Amniotic epithelial cell (primary cell): ENCODE measurements around the gene CWF19L2.
"Not testable (repeated sequence)": the region's sequence is repeated elsewhere in the genome, so short reads cannot be mapped to it uniquely, and the experiment has no call there.

ENCODE experiments used
- DNase-seq: peaks from one replicate; pipeline ENCODE4 v3.0.0-alpha.2; 2010; ENCODE audit warnings: low read depth

Gene CWF19L2

GRCh38 chr11:107438148-107438547 is 19.5 kb downstream of the CWF19L2 start:
- DNase-seq = no peak

- no peak for DNase-seq
These were observed 27.1 kb downstream of the CWF19L2 start for GRCh38 chr11:107430525-107430924.

- peak; percentile 9 for DNase-seq
These were observed 29.9 kb downstream of the CWF19L2 start for GRCh38 chr11:107427569-107428180.

GRCh38 chr11:107413352-107413751 is 44.3 kb downstream of the CWF19L2 start:
- no peak for DNase-seq

- no peak for DNase-seq
These were observed 48.8 kb downstream of the CWF19L2 start for GRCh38 chr11:107408762-107409211.

GRCh38 chr11:107405260-107405659 is 52.4 kb downstream of the CWF19L2 start:
- DNase-seq = no peak

- not testable (repeated sequence) for DNase-seq
These were observed 56.5 kb downstream of the CWF19L2 start for GRCh38 chr11:107401131-107401530.

- no peak for DNase-seq
These were observed 60.3 kb downstream of the CWF19L2 start for GRCh38 chr11:107397357-107397756.

GRCh38 chr11:107392611-107393010 is 65.0 kb downstream of the CWF19L2 start:
- no peak for DNase-seq

GRCh38 chr11:107390701-107391100 is 66.9 kb downstream of the CWF19L2 start:
- DNase-seq = peak; percentile 3

- DNase-seq = no peak
These were observed 70.0 kb downstream of the CWF19L2 start for GRCh38 chr11:107387666-107388065.

GRCh38 chr11:107385361-107385981 is 72.2 kb downstream of the CWF19L2 start:
- DNase-seq = peak; percentile 27

- no peak for DNase-seq
These were observed 73.3 kb downstream of the CWF19L2 start for GRCh38 chr11:107384144-107384852.

- no peak for DNase-seq
These were observed 85.2 kb downstream of the CWF19L2 start for GRCh38 chr11:107372439-107372838.

- peak; percentile 41 for DNase-seq
These were observed 87.2 kb downstream of the CWF19L2 start for GRCh38 chr11:107370390-107370789.

- peak; percentile 8 for DNase-seq
These were observed 97.9 kb downstream of the CWF19L2 start for GRCh38 chr11:107359701-107360100.

- DNase-seq = no peak
These were observed 99.7 kb downstream of the CWF19L2 start for GRCh38 chr11:107357877-107358276.

- no peak for DNase-seq
These were observed 102.8 kb downstream of the CWF19L2 start for GRCh38 chr11:107354780-107355179.

- DNase-seq = no peak
These were observed 119.7 kb downstream of the CWF19L2 start for GRCh38 chr11:107337917-107338316.

GRCh38 chr11:107331728-107332127 is 125.9 kb downstream of the CWF19L2 start:
- no peak for DNase-seq

- no peak for DNase-seq
These were observed 128.5 kb downstream of the CWF19L2 start for GRCh38 chr11:107329164-107329563.

GRCh38 chr11:107316426-107316825 is 141.2 kb downstream of the CWF19L2 start:
- no peak for DNase-seq

- DNase-seq = no peak
These were observed 149.6 kb downstream of the CWF19L2 start for GRCh38 chr11:107307991-107308390.
